H1 (cell line): ENCODE measurements around the gene DYRK2. TPM values are rescaled to one million over a fixed set of nuclear protein-coding genes. Genes with fewer than 3 reads are reported as not detected.

Experiments
- CTCF ChIA-PET: fragments of 300-600 bp; sonication (Branson Sonifier 250); formaldehyde crosslinking; loops from one replicate; lab custom pipeline; 2021; ENCODE audit not compliant: partially characterized antibody; lab: Charles Lee
- POLR2A ChIA-PET: fragments of 300-600 bp; sonication (Branson Sonifier 250); formaldehyde crosslinking; loops from one replicate; lab custom pipeline; 2021; ENCODE audit warnings: inconsistent platforms; ENCODE audit not compliant: partially characterized antibody; lab: Charles Lee
- DNase-seq, 2 experiments: peaks; one replicate each; pipeline versions ENCODE4 v3.0.0 to v3.0.0-alpha.2; 2010 to 2022; ENCODE audit warnings: low spot score in 2 of 2, low read depth in 1 of 2, mixed read lengths in 1 of 2
- FAIRE-seq: peaks from 2 replicates; lab custom pipeline; 2011; peaks lifted over from hg19 to GRCh38; lab: Jason Lieb, UNC
- H2AFZ ChIP-seq: 2 replicates; pipeline ENCODE4 v1.8.1; 2012; ENCODE audit warnings: low read length, inconsistent platforms
- H2AK5ac ChIP-seq: 2 replicates; pipeline ENCODE4 v1.6.1; 2013; ENCODE audit warnings: low read depth, low read length
- H2BK120ac ChIP-seq: replicated peaks from 2 replicates; pipeline ENCODE3; 2013; ENCODE audit warnings: low read depth, low read length, inconsistent platforms
- H2BK12ac ChIP-seq: 2 replicates; pipeline ENCODE4 v1.6.1; 2013; ENCODE audit warnings: low read depth, low read length
- H2BK15ac ChIP-seq: 2 replicates; pipeline ENCODE4 v1.6.1; 2013; ENCODE audit warnings: low read length
- H2BK20ac ChIP-seq: 2 replicates; pipeline ENCODE4 v1.6.1; 2013; ENCODE audit warnings: low read length
- H2BK5ac ChIP-seq: 2 replicates; pipeline ENCODE4 v1.6.1; 2013; ENCODE audit warnings: low read depth, low read length
- H3K14ac ChIP-seq: 2 replicates; pipeline ENCODE4 v1.6.1; 2013; ENCODE audit warnings: inconsistent platforms; ENCODE audit not compliant: insufficient read length
- H3K18ac ChIP-seq: 2 replicates; pipeline ENCODE4 v1.6.1; 2013; ENCODE audit warnings: low read length; ENCODE audit errors: extremely low read depth
- H3K23ac ChIP-seq: 2 replicates; pipeline ENCODE4 v1.6.1; 2013; ENCODE audit warnings: inconsistent platforms; ENCODE audit not compliant: insufficient read length
- H3K23me2 ChIP-seq: 2 replicates; pipeline ENCODE4 v1.6.1; 2013; ENCODE audit warnings: low read depth, low read length
- H3K27ac ChIP-seq: 2 replicates; pipeline ENCODE4 v1.6.1; 2011; ENCODE audit warnings: low read depth, low read length, inconsistent platforms
- H3K27me3 ChIP-seq, 4 experiments: replicated peaks in 1 of 4; 1 replicate in 1 of 4; 2 replicates in 3 of 4; pipeline versions ENCODE4 v1.6.1 to v1.8.1; 2011 to 2013; ENCODE audit warnings: low read length in 3 of 4, mild to moderate bottlenecking in 3 of 4, inconsistent platforms in 2 of 4, mixed read lengths in 2 of 4, moderate library complexity in 1 of 4; ENCODE audit not compliant: control insufficient read depth in 3 of 4, insufficient read depth in 3 of 4; ENCODE audit errors: extremely low read depth in 1 of 4
- H3K36me3 ChIP-seq, 4 experiments: 2 replicates each; pipeline versions ENCODE4 v1.6.1 to v1.8.1; 2011 to 2013; ENCODE audit warnings: mild to moderate bottlenecking in 4 of 4, low read length in 3 of 4, moderate library complexity in 2 of 4, control low read depth in 1 of 4, inconsistent platforms in 1 of 4; ENCODE audit not compliant: insufficient read depth in 4 of 4, control insufficient read depth in 2 of 4
- H3K4ac ChIP-seq: replicated peaks from 2 replicates; pipeline ENCODE3; 2013; ENCODE audit warnings: low read length, low read depth, mixed read lengths, inconsistent platforms; ENCODE audit not compliant: insufficient read length
- H3K4me1 ChIP-seq, 4 experiments: replicated peaks in 1 of 4; 1 replicate in 1 of 4; 2 replicates in 3 of 4; pipeline versions ENCODE4 v1.6.1 to v1.8.1; 2011 to 2013; ENCODE audit warnings: low read length in 3 of 4, inconsistent platforms in 2 of 4, mixed read lengths in 1 of 4; ENCODE audit not compliant: insufficient read depth in 4 of 4, control insufficient read depth in 3 of 4
- H3K4me2 ChIP-seq, 2 experiments: 2 replicates each; pipeline versions ENCODE4 v1.6.1 to v1.8.1; 2011 to 2013; ENCODE audit warnings: low read depth in 2 of 2, low read length in 2 of 2, control low read depth in 1 of 2, inconsistent platforms in 1 of 2, mild to moderate bottlenecking in 1 of 2; ENCODE audit not compliant: insufficient read depth in 1 of 2
- H3K4me3 ChIP-seq, 4 experiments: fragments of 200-600, 300-600 bp in 1 of 4; sonication (generic), shearing (Covaris generic), sonication (Bioruptor Twin) in 1 of 4; 2 replicates each; pipeline versions ENCODE4 v1.5.1 to v1.8.1; 2011 to 2016; ENCODE audit warnings: low read length in 4 of 4, low read depth in 3 of 4, control low read depth in 2 of 4, inconsistent platforms in 2 of 4, mild to moderate bottlenecking in 2 of 4, mixed read lengths in 1 of 4, moderate library complexity in 1 of 4; ENCODE audit not compliant: insufficient read depth in 2 of 4; ENCODE audit errors: extremely low read depth in 1 of 4
- H3K56ac ChIP-seq: replicated peaks from 2 replicates; pipeline ENCODE3; 2013; ENCODE audit warnings: low read depth, mild to moderate bottlenecking, mixed read lengths, low read length, inconsistent platforms; ENCODE audit not compliant: insufficient read length
- H3K79me1 ChIP-seq: 2 replicates; pipeline ENCODE4 v1.6.1; 2013; ENCODE audit warnings: low read depth, low read length, control low read depth
- H3K79me2 ChIP-seq, 2 experiments: 2 replicates each; pipeline versions ENCODE4 v1.6.1 to v1.8.1; 2012 to 2013; ENCODE audit warnings: low read length in 2 of 2, mild to moderate bottlenecking in 2 of 2, inconsistent platforms in 1 of 2; ENCODE audit not compliant: insufficient read depth in 2 of 2, control insufficient read depth in 1 of 2
- H3K9ac ChIP-seq, 4 experiments: replicated peaks in 1 of 4; 1 replicate in 1 of 4; 2 replicates in 3 of 4; pipeline versions ENCODE4 v1.6.1 to v1.8.1; 2011 to 2013; ENCODE audit warnings: low read depth in 3 of 4, low read length in 3 of 4, control low read depth in 2 of 4, mild to moderate bottlenecking in 2 of 4, moderate library complexity in 2 of 4, inconsistent platforms in 1 of 4; ENCODE audit errors: extremely low read depth in 1 of 4
- H3K9me3 ChIP-seq, 2 experiments: 2 replicates each; pipeline versions ENCODE4 v1.6.1 to v1.8.1; 2012 to 2013; ENCODE audit warnings: mild to moderate bottlenecking in 2 of 2, moderate library complexity in 2 of 2, control low read depth in 1 of 2, inconsistent platforms in 1 of 2, low read depth in 1 of 2, low read length in 1 of 2, mixed read lengths in 1 of 2; ENCODE audit not compliant: insufficient read depth in 2 of 2
- H4K20me1 ChIP-seq, 2 experiments: replicated peaks in 1 of 2; 2 replicates each; pipeline versions ENCODE3 to v1.8.1; 2011 to 2013; ENCODE audit warnings: inconsistent platforms in 2 of 2, low read length in 2 of 2, mild to moderate bottlenecking in 1 of 2; ENCODE audit not compliant: insufficient read depth in 2 of 2, control insufficient read depth in 1 of 2
- H4K5ac ChIP-seq: 2 replicates; pipeline ENCODE4 v1.6.1; 2013; ENCODE audit warnings: low read length, low read depth, mixed read lengths, inconsistent platforms; ENCODE audit not compliant: insufficient read length
- H4K8ac ChIP-seq: 2 replicates; pipeline ENCODE4 v1.8.0; 2013; ENCODE audit warnings: mild to moderate bottlenecking, moderate library complexity, low read length, inconsistent platforms; ENCODE audit not compliant: insufficient read depth; ENCODE audit errors: extremely low read depth
- H4K91ac ChIP-seq: replicated peaks from 2 replicates; pipeline ENCODE3; 2013; ENCODE audit warnings: low read length, mixed read lengths, inconsistent platforms; ENCODE audit not compliant: insufficient read length
- ASH2L ChIP-seq: fragments of 200-600, 300-600 bp; sonication (generic); IDR thresholded peaks from one replicate; pipeline ENCODE4 v1.7.1; 2017; ENCODE audit warnings: low read length
- BACH1 ChIP-seq: IDR thresholded peaks from 2 replicates; pipeline ENCODE4 v1.6.1; 2012; ENCODE audit warnings: low read length, improper control_type of control experiment
- BCL11A ChIP-seq, 2 experiments: IDR thresholded peaks; one replicate each; pipeline ENCODE4 v1.6.1; 2011; ENCODE audit warnings: low read depth in 2 of 2, low read length in 2 of 2, mild to moderate bottlenecking in 2 of 2
- CHD1 ChIP-seq: IDR thresholded peaks from 2 replicates; pipeline ENCODE4 v1.6.1; 2012; ENCODE audit warnings: low read depth, low read length, improper control_type of control experiment
- CHD2 ChIP-seq: IDR thresholded peaks from 2 replicates; pipeline ENCODE4 v1.6.1; 2012; ENCODE audit warnings: low read length, improper control_type of control experiment
- CTBP2 ChIP-seq: IDR thresholded peaks from 2 replicates; pipeline ENCODE4 v1.7.0; 2011; ENCODE audit warnings: borderline replicate concordance, mild to moderate bottlenecking, moderate library complexity, mixed read lengths, low read length; ENCODE audit not compliant: insufficient read depth, insufficient read length
- JUND ChIP-seq: IDR thresholded peaks from 2 replicates; pipeline ENCODE4 v1.6.1; 2011; ENCODE audit warnings: mild to moderate bottlenecking, improper control_type of control experiment, low read length
- KDM4A ChIP-seq: IDR thresholded peaks from one replicate; pipeline ENCODE4 v1.7.1; 2012; ENCODE audit warnings: low read depth, mild to moderate bottlenecking, moderate library complexity, low read length, inconsistent platforms; ENCODE audit not compliant: severe bottlenecking
- PHF8 ChIP-seq: fragments of 200-600 bp; sonication (generic); conservative IDR thresholded peaks from 2 replicates; pipeline ENCODE4 v1.7.1; 2012; ENCODE audit warnings: low read depth, mild to moderate bottlenecking, inconsistent platforms, low read length, moderate library complexity
- RFX5 ChIP-seq: IDR thresholded peaks from 2 replicates; pipeline ENCODE4 v1.6.1; 2011; ENCODE audit warnings: low read depth, low read length, improper control_type of control experiment, borderline replicate concordance
- SIX5 ChIP-seq: IDR thresholded peaks from 2 replicates; pipeline ENCODE4 v1.6.1; 2011; ENCODE audit warnings: mild to moderate bottlenecking, low read depth, low read length
- SP1 ChIP-seq: IDR thresholded peaks from 2 replicates; pipeline ENCODE4 v1.6.1; 2011; ENCODE audit warnings: low read depth, low read length
- TAF1 ChIP-seq: IDR thresholded peaks from 2 replicates; pipeline ENCODE4 v1.6.1; 2011; ENCODE audit warnings: mild to moderate bottlenecking, low read depth, low read length
- WGBS, 2 experiments: shearing (Covaris generic) in 1 of 2; methylation state at CpG; one replicate each; pipeline versions ENCODE4 v1.1.6 to v1.1.7; 2013 to 2015; ENCODE audit warnings: low lambda C conversion rate in 2 of 2, mixed read lengths in 2 of 2, inconsistent platforms in 1 of 2, low coverage in 1 of 2, missing lambda C conversion rate in 1 of 2; ENCODE audit not compliant: insufficient replicate concordance in 2 of 2, insufficient coverage in 1 of 2, insufficient read length in 1 of 2; ENCODE audit errors: extremely low coverage in 1 of 2, missing lambda C conversion rate in 1 of 2; 5-methylcytosine and 5-hydroxymethylcytosine counted together
- polyA plus RNA-seq, 7 experiments: library from polyadenylated mRNA; depleted of rRNA in 3 of 7; stranded (reverse) in 5 of 7; unstranded in 2 of 7; fragments of >200 nt in 5 of 7; fragments of 200-250 nt in 2 of 7; gene quantifications; 1 replicate in 5 of 7; 2 replicates in 1 of 7; 4 replicates in 1 of 7; pipeline versions ENCODE4 v1.2.1 to v1.2.3, GENCODE V29; 2011 to 2013; ENCODE audit warnings: missing spikeins in 2 of 7, mixed read lengths in 2 of 7
- total RNA-seq: library from RNA; stranded (reverse); fragmentation: NEBNext Ultra II Directional; extraction: Animal tissue kit (Norgen Biotek cat#: 25700); gene quantifications from 2 replicates; pipeline ENCODE4 v1.2.1, GENCODE V29; 2021

Gene DYRK2
- total and polyA plus RNA-seq, 2 of the 8 experiments (the other 6 are each of a cell fraction or from before 2014, with no cell fraction given) = 11.2 to 31.6 TPM

- DNase-seq (no peak), FAIRE-seq (no peak)
- Histone ChIP-seq H2BK20ac (no peak overlapping the region), H3K23me2 (no peaks in the 10 kb centered on the region), H3K56ac (no peak overlapping the region), H3K79me2 (peaks cover 27 to 100% of the 10 kb centered on the region in 2 experiments), H2AFZ (no peak overlapping the region), H4K5ac (no peak overlapping the region), H3K23ac (no peak overlapping the region)
- TF ChIP-seq CHD1 (no peak), SP1 (no peak), BACH1 (no peak), TAF1 (no peak), BCL11A (IDR thresholded peaks at IDR 0.05; ENCODE audit: low read depth in 2 of 2, low read length in 2 of 2) (no peak), PHF8 (no peak), ASH2L (no peak), KDM4A (no peak), JUND (no peak), CTBP2 (no peak), CHD2 (no peak), SIX5 (no peak), RFX5 (no peak)
- TF ChIP-seq, all 59 proteins: peak for 0
- Histone ChIP-seq H3K27me3 (no peaks in the 10 kb centered on the region), H4K8ac (no peak overlapping the region), H3K4me1 (peaks cover 0 to 3% (median 3%) of the 10 kb centered on the region in 4 experiments; a peak in 3 of 7 replicates), H3K4ac (no peak overlapping the region), H2BK12ac (no peak overlapping the region), H3K79me1 (peaks cover 20% of the 10 kb centered on the region), H2BK15ac (no peak overlapping the region), H3K14ac (no peak overlapping the region), H3K27ac (no peak overlapping the region), H2BK5ac (no peak overlapping the region), H2AK5ac (no peak overlapping the region), H3K4me2 (no peak overlapping the region), H3K4me3 (no peak overlapping the region), H3K9me3 (no peaks in the 10 kb centered on the region), H4K20me1 (peaks cover 19 to 23% of the 10 kb centered on the region in 2 experiments), H3K18ac (no peak overlapping the region), H3K9ac (no peak overlapping the region), H2BK120ac (no peak overlapping the region), H4K91ac (no peak overlapping the region), H3K36me3 (peaks cover 16 to 49% (median 27%) of the 10 kb centered on the region in 4 experiments)
- ChIA-PET POLR2A (interaction anchor here (1.4 kb wide), 2 partner anchors 9 to 10 kb away, joined by 3 read pairs; partner anchors contain the start of gene DYRK2), CTCF (interaction anchor here (0.6 to 0.9 kb wide), 2 partner anchors 49 to 102 kb away, joined by 3 read pairs; no protein-coding TSS in a partner anchor)
- 89% methylated on average over 8 of the region's 8 CpGs; no CpG with 5 or more reads in 1 of the 2 experiments for WGBS, 2 experiments
These were observed 9.9 kb downstream of the DYRK2 start for GRCh38 chr12:67658486-67658885.
